Duodenal mucosa (tissue), 2 donors: ENCODE results near the gene MRPL24.

ENCODE experiments used
- H3K27ac ChIP-seq: one replicate; pipeline ENCODE4 v1.7.0; 2013; ENCODE audit warnings: low read depth, low read length
- H3K27me3 ChIP-seq, 2 donors: one replicate each; pipeline ENCODE4 v1.7.0; 2013; ENCODE audit warnings: low read length in 2 of 2, control low read depth in 1 of 2; ENCODE audit not compliant: insufficient read depth in 2 of 2, control insufficient read depth in 1 of 2
- H3K36me3 ChIP-seq, 2 donors: one replicate each; pipeline ENCODE4 v1.7.0; 2013; ENCODE audit warnings: low read length in 2 of 2, control low read depth in 1 of 2; ENCODE audit not compliant: insufficient read depth in 2 of 2, control insufficient read depth in 1 of 2
- H3K4me1 ChIP-seq, 2 donors: one replicate each; pipeline ENCODE4 v1.7.0; 2013; ENCODE audit warnings: low read length in 2 of 2, control low read depth in 1 of 2; ENCODE audit not compliant: insufficient read depth in 2 of 2, control insufficient read depth in 1 of 2
- H3K4me3 ChIP-seq, 2 donors: one replicate each; pipeline ENCODE4 v1.7.0; 2013; ENCODE audit warnings: low read length in 2 of 2, low read depth in 1 of 2
- H3K9ac ChIP-seq, 2 donors: one replicate each; pipeline ENCODE4 v1.7.0; 2013; ENCODE audit warnings: low read length in 2 of 2, low read depth in 1 of 2
- H3K9me3 ChIP-seq, 2 donors: one replicate each; pipeline ENCODE4 v1.7.0; 2013; ENCODE audit warnings: low read length in 2 of 2, control low read depth in 1 of 2; ENCODE audit not compliant: control insufficient read depth in 1 of 2

MRPL24 gene

GRCh38 chr1:156705321-156705917 lies 35.5 kb downstream of the MRPL24 start, which contains the start of gene CRABP2:
TSS of gene CRABP2 (minus strand) at chr1:156705583. CDS start at chr1:156705446, 137 bp downstream.
- Histone ChIP-seq H3K4me3 (peak within 1 kb of the TSS; percentile 65 to 68), H3K9ac (peak within 1 kb of the TSS; percentile 37 to 51), H3K9me3 (no peaks in the 10 kb centered on the region), H3K4me1 (peaks cover 30 to 39% of the 10 kb centered on the region in 2 donors), H3K27me3 (peaks cover 31% of the 10 kb centered on the region in 2 donors), H3K36me3 (no peaks in the 10 kb centered on the region), H3K27ac (no peak within 1 kb of the TSS)

DNA sequence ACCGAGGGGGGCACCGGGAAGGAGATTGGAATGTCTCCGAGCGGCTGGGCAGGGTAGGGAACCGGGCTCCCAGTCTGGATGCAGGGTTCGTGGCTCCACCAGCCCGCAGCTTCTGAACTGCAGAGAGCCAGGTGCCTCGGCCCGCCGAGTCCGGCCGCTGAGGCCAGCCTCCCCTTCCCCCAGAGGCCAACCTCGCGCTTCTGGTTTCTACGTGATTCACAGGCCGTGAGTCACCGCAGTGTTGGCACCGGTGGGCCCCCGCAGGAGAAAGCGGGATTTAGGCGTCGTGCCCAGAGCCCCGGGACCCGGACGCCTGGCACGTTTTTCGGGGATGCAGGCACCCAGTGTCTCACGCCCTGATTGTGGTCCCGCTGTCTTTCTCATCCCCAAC lies 36.0 kb downstream of the MRPL24 start:
- H3K9ac ChIP-seq: peak overlapping the region in 1 of 2 donors; percentile 37
- H3K27me3 ChIP-seq: peaks cover 31% of the 10 kb centered on the region in 2 donors
- no peaks in the 10 kb centered on the region for H3K9me3 ChIP-seq
- no peak overlapping the region for H3K27ac ChIP-seq
- peak overlapping the region; percentile 12 to 68 for H3K4me3 ChIP-seq
- H3K36me3 ChIP-seq: no peaks in the 10 kb centered on the region
- peaks cover 30 to 34% of the 10 kb centered on the region in 2 donors for H3K4me1 ChIP-seq

- no peaks in the 10 kb centered on the region for H3K36me3 ChIP-seq
- no peaks in the 10 kb centered on the region for H3K9me3 ChIP-seq
- H3K9ac ChIP-seq: no peak overlapping the region
- H3K4me3 ChIP-seq: no peak overlapping the region
- no peak overlapping the region for H3K27ac ChIP-seq
- peaks cover 29 to 30% of the 10 kb centered on the region in 2 donors for H3K4me1 ChIP-seq
- H3K27me3 ChIP-seq: peaks cover 31% of the 10 kb centered on the region in 2 donors
Observed at GRCh38 chr1:156704166-156704711, 36.6 kb downstream of the MRPL24 start.

GRCh38 chr1:156703741-156704140 lies 37.1 kb downstream of the MRPL24 start:
- H3K4me3 ChIP-seq: no peak overlapping the region

GRCh38 chr1:156703336-156703735 lies 37.6 kb downstream of the MRPL24 start:
- peaks cover 31% of the 10 kb centered on the region in 2 donors for H3K27me3 ChIP-seq
- H3K36me3 ChIP-seq: no peaks in the 10 kb centered on the region
- H3K27ac ChIP-seq: no peak overlapping the region
- no peak overlapping the region for H3K9ac ChIP-seq
- no peak overlapping the region for H3K4me3 ChIP-seq
- H3K9me3 ChIP-seq: no peaks in the 10 kb centered on the region
- peaks cover 28 to 29% of the 10 kb centered on the region in 2 donors for H3K4me1 ChIP-seq

More at GRCh38 chr1:156703741-156704140, 37.1 kb downstream of the MRPL24 start:
- H3K36me3 ChIP-seq: no peaks in the 10 kb centered on the region
- peaks cover 29 to 30% of the 10 kb centered on the region in 2 donors for H3K4me1 ChIP-seq
- no peak overlapping the region for H3K9ac ChIP-seq
- H3K9me3 ChIP-seq: no peaks in the 10 kb centered on the region
- peaks cover 31% of the 10 kb centered on the region in 2 donors for H3K27me3 ChIP-seq
- no peak overlapping the region for H3K27ac ChIP-seq

GRCh38 chr1:156700736-156701531 lies 40.0 kb downstream of the MRPL24 start:
- H3K4me1 ChIP-seq: peaks cover 14 to 18% of the 10 kb centered on the region in 2 donors
- H3K27ac ChIP-seq: no peak overlapping the region
- peaks cover 29 to 31% of the 10 kb centered on the region in 2 donors for H3K27me3 ChIP-seq
- no peak overlapping the region for H3K4me3 ChIP-seq
- H3K9me3 ChIP-seq: no peaks in the 10 kb centered on the region
- H3K36me3 ChIP-seq: no peaks in the 10 kb centered on the region
- no peak overlapping the region for H3K9ac ChIP-seq

DNA sequence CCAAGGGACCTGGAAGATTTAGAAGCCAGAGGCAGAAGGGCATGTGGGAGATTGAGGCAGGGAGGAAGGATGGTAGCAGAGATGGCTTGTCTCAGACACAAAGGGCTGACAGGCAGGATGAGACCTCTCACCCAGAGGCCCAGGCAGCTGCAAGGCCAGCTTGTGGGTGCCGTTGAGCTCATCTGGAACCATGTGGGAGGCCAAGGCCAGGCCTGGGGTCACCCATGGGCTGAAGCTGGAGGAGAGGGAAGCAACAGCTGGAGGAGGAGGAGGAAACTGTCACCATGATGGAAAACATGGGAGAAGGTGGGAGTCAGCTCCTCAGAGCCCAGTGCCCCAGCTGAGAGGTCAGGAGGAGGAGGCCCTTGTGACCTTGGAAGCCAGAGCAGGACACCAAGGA lies 41.9 kb downstream of the MRPL24 start:
- no peak overlapping the region for H3K4me3 ChIP-seq
- H3K27me3 ChIP-seq: peaks cover 12 to 16% of the 10 kb centered on the region in 2 donors
- H3K4me1 ChIP-seq: peaks cover 6% of the 10 kb centered on the region in 2 donors
- no peak overlapping the region for H3K27ac ChIP-seq
- no peaks in the 10 kb centered on the region for H3K9me3 ChIP-seq
- H3K9ac ChIP-seq: no peak overlapping the region
- H3K36me3 ChIP-seq: no peaks in the 10 kb centered on the region

GRCh38 chr1:156697481-156697880 lies 43.4 kb downstream of the MRPL24 start:
- Histone ChIP-seq H3K27me3 (peaks cover 5% of the 10 kb centered on the region in 2 donors), H3K4me1 (peaks cover 21% of the 10 kb centered on the region in 2 donors), H3K9me3 (no peaks in the 10 kb centered on the region), H3K9ac (no peak overlapping the region), H3K27ac (no peak overlapping the region), H3K4me3 (no peak overlapping the region), H3K36me3 (no peaks in the 10 kb centered on the region)

DNA sequence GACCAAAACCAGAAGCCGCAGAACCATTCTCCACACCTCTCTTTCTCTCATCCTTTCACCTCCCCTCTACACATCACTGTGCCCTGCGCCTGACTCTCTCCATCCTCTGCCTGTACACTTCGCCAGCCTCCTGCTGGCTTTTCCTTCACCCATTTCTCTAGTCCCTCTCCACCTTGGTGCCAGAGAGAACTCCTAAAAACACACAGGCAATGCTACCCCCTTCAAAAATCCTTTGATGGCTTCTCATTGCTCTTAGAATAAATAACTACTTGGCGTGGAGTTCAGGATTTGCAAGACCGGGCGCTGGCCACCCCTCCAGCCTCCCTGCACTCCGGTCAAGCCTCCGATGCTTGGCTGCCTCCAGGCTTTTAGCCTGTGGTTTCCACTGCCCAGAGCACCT lies 44.1 kb downstream of the MRPL24 start:
- Histone ChIP-seq H3K27me3 (peaks cover 5 to 12% of the 10 kb centered on the region in 2 donors), H3K27ac (no peak overlapping the region), H3K9me3 (no peaks in the 10 kb centered on the region), H3K4me1 (peaks cover 25 to 27% of the 10 kb centered on the region in 2 donors), H3K4me3 (no peak overlapping the region), H3K9ac (no peak overlapping the region), H3K36me3 (no peaks in the 10 kb centered on the region)

DNA sequence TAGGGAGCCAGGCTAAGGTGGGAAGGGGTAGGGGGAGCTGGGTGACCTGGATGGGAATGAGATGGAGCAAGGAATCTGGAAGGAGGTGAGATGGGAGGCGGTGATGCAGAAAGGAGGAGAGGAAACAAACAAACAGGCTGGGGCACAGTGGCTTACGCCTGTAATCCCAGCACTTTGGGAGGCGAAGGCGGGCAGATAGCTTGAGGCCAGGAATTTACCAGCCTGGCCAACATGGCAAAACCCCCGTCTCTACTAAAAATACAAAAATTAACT lies 46.3 kb downstream of the MRPL24 start:
- peaks cover 16 to 29% of the 10 kb centered on the region in 2 donors for H3K27me3 ChIP-seq
- no peaks in the 10 kb centered on the region for H3K9me3 ChIP-seq
- H3K36me3 ChIP-seq: no peaks in the 10 kb centered on the region
- H3K27ac ChIP-seq: no peak overlapping the region
- H3K9ac ChIP-seq: no peak overlapping the region
- H3K4me3 ChIP-seq: no peak overlapping the region
- peaks cover 27 to 36% of the 10 kb centered on the region in 2 donors for H3K4me1 ChIP-seq
